Body of pancreas (tissue), 4 donors: ENCODE measurements around the gene CAMK1D. TPM values are rescaled to one million over a fixed set of nuclear protein-coding genes. Genes with fewer than 3 reads are reported as not detected.

Experiments used
- ATAC-seq: fragments of 150-250 bp; one replicate; pipeline ENCODE4 v1.9.1; 2016
- DNase-seq, 4 donors: peaks; one replicate each; pipeline ENCODE4 v3.0.0-alpha.2; 2019
- H3K27ac ChIP-seq, 4 donors: fragments of 200-600 bp; sonication (generic); 1 replicate in 3 of 4; 2 replicates in 1 of 4; pipeline versions ENCODE4 v1.5.1 to v1.6.1; 2016 to 2019; ENCODE audit warnings: mild to moderate bottlenecking in 1 of 4, mixed read lengths in 1 of 4, moderate library complexity in 1 of 4
- H3K27me3 ChIP-seq, 2 donors: fragments of 200-600 bp; sonication (generic); one replicate each; pipeline ENCODE4 v1.6.0; 2016; ENCODE audit warnings: mild to moderate bottlenecking in 1 of 2
- H3K36me3 ChIP-seq, 2 donors: fragments of 200-600 bp; sonication (generic); replicated peaks in 1 of 2; 2 replicates each; pipeline ENCODE4 v1.5.1; 2016; ENCODE audit warnings: low read depth in 2 of 2; ENCODE audit not compliant: insufficient read depth in 1 of 2
- H3K4me1 ChIP-seq: fragments of 200-600 bp; sonication (generic); one replicate; pipeline ENCODE4 v1.6.0; 2016
- H3K4me3 ChIP-seq, 2 donors: fragments of 200-600 bp; sonication (generic); 1 replicate in 1 of 2; 2 replicates in 1 of 2; pipeline ENCODE4 v1.5.1; 2016 to 2019
- H3K9me3 ChIP-seq, 3 donors: fragments of 200-600 bp; sonication (generic); 1 replicate in 2 of 3; 2 replicates in 1 of 3; pipeline ENCODE4 v1.5.1; 2016
- CTCF ChIP-seq, 7 experiments: fragments of 450-650 bp in 4 of 7; fragments of 200-600 bp in 3 of 7; sonication (generic) in 3 of 7; IDR thresholded peaks; one replicate each; pipeline ENCODE4 v1.5.1; 2016 to 2019; ENCODE audit warnings: antibody characterized with exemption in 7 of 7
- POLR2A ChIP-seq, 3 donors: fragments of 450-650 bp; IDR thresholded peaks; one replicate each; pipeline ENCODE4 v1.6.1; 2016; ENCODE audit warnings: antibody characterized with exemption in 3 of 3, mild to moderate bottlenecking in 2 of 3
- WGBS, 2 donors: methylation state at CpG; one replicate each; pipeline ENCODE4 v1.1.5; 2017; 5-methylcytosine and 5-hydroxymethylcytosine counted together
- intact Hi-C: fragments of 100-400 bp; cut with DNase I; formaldehyde crosslinking; loops from one replicate; pipeline ENCODE4 v1.15.1; 2023
- total RNA-seq, 2 donors: library from RNA; depleted of rRNA; stranded (reverse); fragments of >200 nt; gene quantifications; one replicate each; pipeline ENCODE4 v1.1.0, GENCODE V29; 2016

The CAMK1D gene
- total RNA-seq, 2 donors from 2014 or later: 12.5 to 14.2 TPM

GRCh38 chr10:12749760-12750478 is 400.6 kb downstream of the CAMK1D start:
- no peak for DNase-seq
- no peak for TF ChIP-seq CTCF (IDR thresholded peaks at IDR 0.05)
- no peak for TF ChIP-seq POLR2A (IDR thresholded peaks at IDR 0.05)
- WGBS, 2 donors: 86% methylated on average over 14 of the region's 14 CpGs

GRCh38 chr10:12750526-12751201 is 401.3 kb downstream of the CAMK1D start:
- ATAC-seq (peak; percentile 67), DNase-seq (peak in 1 of 4 donors; percentile 21)
- TF ChIP-seq CTCF (IDR thresholded peaks at IDR 0.05): no peak
- intact Hi-C loops: no loop called here
- 63 to 69% methylated on average over 11 of the region's 11 CpGs for WGBS, 2 donors
- no peaks in the 10 kb centered on the region for H3K9me3 ChIP-seq
- no peaks in the 10 kb centered on the region for H3K27me3 ChIP-seq
- H3K36me3 ChIP-seq: no peaks in the 10 kb centered on the region
- no peak overlapping the region for H3K4me3 ChIP-seq
- H3K27ac ChIP-seq: no peak overlapping the region
- peaks cover 7% of the 10 kb centered on the region for H3K4me1 ChIP-seq

More at GRCh38 chr10:12749760-12750478, 400.6 kb downstream of the CAMK1D start:
- Histone ChIP-seq H3K4me1 (peaks cover 7% of the 10 kb centered on the region), H3K36me3 (no peaks in the 10 kb centered on the region), H3K9me3 (no peaks in the 10 kb centered on the region), H3K27ac (no peak overlapping the region), H3K4me3 (no peak overlapping the region), H3K27me3 (no peaks in the 10 kb centered on the region)
- intact Hi-C loops: no loop called here
- ATAC-seq: no peak

- Histone ChIP-seq H3K4me3 (no peak overlapping the region), H3K4me1 (peaks cover 6% of the 10 kb centered on the region), H3K27me3 (no peaks in the 10 kb centered on the region), H3K36me3 (no peaks in the 10 kb centered on the region), H3K9me3 (no peaks in the 10 kb centered on the region), H3K27ac (no peak overlapping the region)
- no peak for ATAC-seq
- TF ChIP-seq POLR2A (IDR thresholded peaks at IDR 0.05): no peak
- TF ChIP-seq CTCF (IDR thresholded peaks at IDR 0.05): no peak
- DNase-seq: no peak
- intact Hi-C loops: no loop called here
- WGBS, 2 donors: 94 to 97% methylated on average over 5 of the region's 5 CpGs
Measured at GRCh38 chr10:12755075-12755474, 405.7 kb downstream of the CAMK1D start.

- no peak overlapping the region for H3K27ac ChIP-seq
- ATAC-seq (no peak), DNase-seq (no peak)
- no peaks in the 10 kb centered on the region for H3K36me3 ChIP-seq
- no peaks in the 10 kb centered on the region for H3K9me3 ChIP-seq
- no peaks in the 10 kb centered on the region for H3K27me3 ChIP-seq
- intact Hi-C loops: no loop called here
- no peak overlapping the region for H3K4me3 ChIP-seq
- TF ChIP-seq POLR2A (IDR thresholded peaks at IDR 0.05) (no peak), CTCF (IDR thresholded peaks at IDR 0.05) (no peak)
- 73 to 77% methylated on average over 2 of the region's 2 CpGs for WGBS, 2 donors
- H3K4me1 ChIP-seq: no peaks in the 10 kb centered on the region
Measured at GRCh38 chr10:12757351-12757750, 408.0 kb downstream of the CAMK1D start.
